ENCODE results near the gene NOD1.

NOD1 gene

GRCh38 chr7:30470771-30471170, 7.8 kb downstream of the NOD1 start:
- DNase-seq (ENCODE audit: low read depth, low spot score): no peak

- no peak for DNase-seq (ENCODE audit: low read depth, low spot score)
Observed at GRCh38 chr7:30470163-30470770, 8.3 kb downstream of the NOD1 start.

- DNase-seq (ENCODE audit: low read depth, low spot score): peak; percentile 83
Observed at GRCh38 chr7:30469303-30469702, 9.3 kb downstream of the NOD1 start.

- DNase-seq (ENCODE audit: low read depth, low spot score): no peak
Observed at GRCh38 chr7:30468791-30469190, 9.8 kb downstream of the NOD1 start.

- DNase-seq (ENCODE audit: low read depth, low spot score): no peak
Observed at GRCh38 chr7:30468041-30468440, 10.5 kb downstream of the NOD1 start.

- no peak for DNase-seq (ENCODE audit: low read depth, low spot score)
Observed at GRCh38 chr7:30467271-30467670, 11.3 kb downstream of the NOD1 start.

- no peak for DNase-seq (ENCODE audit: low read depth, low spot score)
Observed at GRCh38 chr7:30466266-30466665, 12.3 kb downstream of the NOD1 start.

- DNase-seq (ENCODE audit: low read depth, low spot score): no peak
Observed at GRCh38 chr7:30465811-30466180, 12.8 kb downstream of the NOD1 start.

- DNase-seq (ENCODE audit: low read depth, low spot score): no peak
Observed at GRCh38 chr7:30465046-30465810, 13.4 kb downstream of the NOD1 start.

- DNase-seq (ENCODE audit: low read depth, low spot score): no peak
Observed at GRCh38 chr7:30464231-30464671, 14.3 kb downstream of the NOD1 start.

- DNase-seq (ENCODE audit: low read depth, low spot score): no peak
Observed at GRCh38 chr7:30463405-30464145, 15.0 kb downstream of the NOD1 start.

GRCh38 chr7:30462179-30462578, 16.4 kb downstream of the NOD1 start:
- DNase-seq (ENCODE audit: low read depth, low spot score): no peak

- DNase-seq (ENCODE audit: low read depth, low spot score): no peak
Observed at GRCh38 chr7:30460246-30460633, 18.3 kb downstream of the NOD1 start.

GRCh38 chr7:30459591-30460245, 18.9 kb downstream of the NOD1 start:
- DNase-seq (ENCODE audit: low read depth, low spot score): peak; percentile 65

GRCh38 chr7:30458311-30458710, 20.3 kb downstream of the NOD1 start:
- DNase-seq (ENCODE audit: low read depth, low spot score): no peak

- no peak for DNase-seq (ENCODE audit: low read depth, low spot score)
Observed at GRCh38 chr7:30453921-30454320, 24.7 kb downstream of the NOD1 start.

GRCh38 chr7:30453016-30453415, 25.6 kb downstream of the NOD1 start:
- no peak for DNase-seq (ENCODE audit: low read depth, low spot score)

GRCh38 chr7:30452280-30452930, 26.2 kb downstream of the NOD1 start:
- DNase-seq (ENCODE audit: low read depth, low spot score): no peak

GRCh38 chr7:30451539-30452279, 26.9 kb downstream of the NOD1 start:
- DNase-seq (ENCODE audit: low read depth, low spot score): no peak

- DNase-seq (ENCODE audit: low read depth, low spot score): no peak
Observed at GRCh38 chr7:30450983-30451497, 27.5 kb downstream of the NOD1 start.

All from smooth muscle cell of the brain vasculature (primary cell).